IPS-18c (cell line): ENCODE data around the gene AK9.
"Not testable (repeated sequence)": the region's sequence is repeated elsewhere in the genome, so short reads cannot be mapped to it uniquely, and the experiment has no call there.

Experiments
- H3K4me3 ChIP-seq: 2 replicates; pipeline ENCODE4 v1.7.0; 2013; ENCODE audit warnings: low read depth, mild to moderate bottlenecking, low read length, moderate library complexity; ENCODE audit not compliant: insufficient read depth
- H3K9me3 ChIP-seq: one replicate; pipeline ENCODE4 v1.6.1; 2013; ENCODE audit warnings: mild to moderate bottlenecking, low read length, moderate library complexity; ENCODE audit not compliant: control insufficient read depth, insufficient read depth

The AK9 gene

DNA sequence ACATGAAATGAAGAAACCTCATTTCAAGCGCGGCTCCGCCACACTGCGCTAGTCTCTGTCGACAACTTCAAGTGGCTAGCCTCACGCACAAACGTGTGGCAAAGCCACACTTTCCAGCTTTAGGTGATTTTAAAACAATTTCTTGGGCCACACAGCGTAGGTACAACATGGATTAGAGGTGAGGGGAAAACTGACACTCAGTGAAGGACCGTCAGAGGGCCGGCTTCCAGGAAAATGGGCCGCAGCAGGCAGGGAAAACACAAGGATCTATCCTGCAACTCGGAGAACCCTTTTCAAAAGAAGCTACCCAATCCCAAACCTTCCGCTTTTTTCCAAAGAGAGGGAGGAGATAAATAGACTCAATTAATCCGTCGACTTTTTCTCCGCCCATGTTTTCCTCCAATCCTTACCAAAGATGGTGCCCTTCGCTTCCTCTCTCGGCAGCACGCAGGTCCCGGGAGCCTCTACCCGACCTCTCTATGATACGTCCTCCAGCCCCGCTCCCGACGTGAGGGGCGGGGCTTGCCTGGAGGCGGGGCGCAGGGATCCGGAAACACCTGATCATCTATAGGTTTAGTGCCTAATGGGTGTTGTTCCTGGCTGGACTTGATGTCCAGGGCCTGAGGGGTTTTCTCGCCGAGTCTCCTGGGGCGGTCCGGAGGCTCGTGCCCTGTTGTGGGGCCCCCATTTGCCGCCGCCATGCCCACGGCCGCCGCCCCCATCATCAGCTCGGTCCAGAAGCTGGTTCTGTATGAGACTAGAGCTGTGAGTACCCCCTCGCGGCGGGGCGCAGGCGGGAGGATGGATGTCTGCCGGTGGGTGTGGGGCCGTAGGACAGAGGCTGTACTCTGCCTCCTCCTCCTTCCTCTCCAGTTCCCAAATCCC is at the start of gene AK9, which contains the start of gene FIG4:
Gene AK9 (minus strand): TSS at position 466 of the 885 bp plus-strand sequence. CDS start 15,457 bp downstream, outside the sequence.
Gene FIG4 (plus strand): TSS at position 560 of the 885 bp plus-strand sequence. CDS start 140 bp downstream, at position 700.
- Histone ChIP-seq H3K9me3 (no peaks in the 10 kb centered on the region), H3K4me3 (peak within 1 kb of the TSS; percentile 79)

DNA sequence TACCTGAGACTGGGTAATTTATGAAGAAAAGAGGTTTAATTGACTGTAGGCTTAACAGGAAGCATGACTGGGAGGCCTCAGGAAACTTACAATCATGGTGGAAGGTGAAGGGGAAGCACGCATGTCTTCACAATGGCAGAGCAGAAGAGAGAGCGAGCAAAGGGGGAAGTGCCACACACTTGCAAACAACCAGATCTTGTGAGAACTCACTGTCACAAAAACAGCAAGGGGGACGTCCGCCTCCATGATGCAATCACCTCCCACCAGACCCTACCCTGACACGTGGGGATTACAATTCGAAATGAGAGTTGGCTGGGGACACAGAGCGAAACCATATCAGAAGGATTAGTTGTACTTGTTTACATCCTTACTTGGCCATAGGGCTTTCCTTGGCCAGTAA is 49.8 kb upstream of the AK9 start:
- no peaks in the 10 kb centered on the region for H3K9me3 ChIP-seq
- H3K4me3 ChIP-seq = no peak overlapping the region

GRCh38 chr6:109739686-109740085 is 48.7 kb upstream of the AK9 start:
- H3K9me3 ChIP-seq = no peaks in the 10 kb centered on the region
- H3K4me3 ChIP-seq = no peak overlapping the region

DNA sequence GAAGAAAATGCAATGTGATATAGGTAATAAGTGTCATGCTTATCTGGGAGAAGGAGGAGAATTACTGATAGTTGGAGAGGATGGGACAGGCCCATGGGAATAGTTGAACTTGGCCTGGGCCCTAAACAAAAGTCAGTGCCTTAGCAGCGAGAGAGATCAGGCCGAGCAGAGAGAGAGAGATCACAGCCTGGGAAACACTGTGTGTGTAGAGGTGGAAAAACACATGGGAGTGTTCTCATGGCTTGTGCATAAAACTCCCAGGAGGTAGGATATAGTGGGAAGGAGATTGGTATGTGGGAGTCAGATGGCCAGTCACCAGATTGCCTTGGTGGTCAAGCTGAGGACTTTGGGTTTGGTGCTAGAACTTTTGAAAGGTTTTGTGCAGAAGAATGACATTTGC is 47.7 kb upstream of the AK9 start:
- H3K4me3 ChIP-seq = no peak overlapping the region
- H3K9me3 ChIP-seq = no peaks in the 10 kb centered on the region

DNA sequence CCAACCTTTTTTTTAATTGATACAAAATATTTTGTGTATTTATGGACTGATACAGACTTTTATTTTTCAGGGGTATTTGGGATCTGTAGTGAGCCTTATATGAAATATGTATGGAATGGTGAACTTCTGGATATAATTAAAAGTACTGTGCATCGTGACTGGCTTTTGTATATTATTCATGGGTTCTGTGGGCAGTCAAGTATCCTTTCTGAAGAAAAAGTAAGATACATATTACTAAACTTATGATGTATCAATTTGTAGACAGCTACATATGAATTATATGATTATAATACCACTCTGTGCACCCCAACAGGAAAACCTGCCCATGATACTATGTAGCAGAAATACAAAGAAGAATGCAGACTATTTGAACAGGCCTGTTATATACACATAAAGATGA is 47.3 kb upstream of the AK9 start:
- H3K9me3 ChIP-seq = no peaks in the 10 kb centered on the region
- no peak overlapping the region for H3K4me3 ChIP-seq

GRCh38 chr6:109736273-109737025 is 45.4 kb upstream of the AK9 start:
- H3K4me3 ChIP-seq = no peak overlapping the region

DNA sequence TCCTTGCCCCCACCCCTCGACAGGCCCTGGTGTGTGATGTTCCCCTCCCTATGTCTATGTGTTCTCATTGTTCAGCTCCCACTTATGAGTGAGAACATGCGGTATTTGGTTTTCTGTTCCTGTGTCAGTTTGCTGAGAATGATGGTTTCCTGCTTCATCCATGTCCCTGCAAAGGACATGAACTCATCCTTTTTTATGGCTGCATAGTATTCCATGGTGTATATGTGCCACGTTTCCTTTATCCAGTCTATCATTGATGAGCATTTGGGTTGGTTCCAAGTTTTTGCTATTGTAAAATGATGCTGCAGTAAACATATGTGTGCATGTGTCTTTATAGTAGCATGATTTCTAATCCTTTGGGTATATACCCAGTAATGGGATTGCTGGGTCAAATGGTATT is 34.2 kb upstream of the AK9 start:
- H3K4me3 ChIP-seq = not testable (repeated sequence)

More at GRCh38 chr6:109736273-109737025, 45.4 kb upstream of the AK9 start:
- no peaks in the 10 kb centered on the region for H3K9me3 ChIP-seq

DNA sequence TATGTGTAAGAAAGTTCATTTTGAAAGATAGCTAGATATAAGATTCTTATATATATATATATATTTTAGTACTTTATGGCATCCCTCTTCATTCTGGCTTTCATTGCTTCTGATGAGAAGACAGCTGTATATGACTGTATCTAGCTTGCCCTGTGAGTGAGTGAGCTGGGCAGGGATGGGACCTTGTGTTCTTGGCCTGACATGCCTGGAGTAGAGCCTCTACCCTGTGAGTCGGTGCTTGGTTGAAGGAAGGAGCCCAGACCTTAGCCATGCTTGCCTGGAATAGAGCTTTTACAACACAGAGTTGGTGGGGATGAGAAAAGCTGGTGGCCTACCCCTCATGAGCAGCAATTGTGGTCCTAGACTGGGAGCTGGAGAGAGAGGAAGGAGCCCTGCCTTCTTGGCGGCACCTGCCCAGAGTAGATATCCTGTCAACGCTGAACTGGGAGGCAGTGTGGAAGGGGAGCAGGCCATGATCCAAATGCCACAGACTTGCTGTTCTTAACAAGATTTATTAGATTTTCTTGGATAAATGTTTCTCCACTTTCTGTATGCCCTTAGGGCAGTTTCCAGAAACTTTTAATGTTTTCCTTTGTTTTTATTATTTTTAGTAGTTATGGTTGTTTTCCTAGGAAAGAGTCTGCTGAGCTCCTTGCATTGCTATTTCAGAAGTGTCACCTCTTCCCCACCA is 31.7 kb upstream of the AK9 start:
- Histone ChIP-seq H3K9me3 (peaks cover 3% of the 10 kb centered on the region), H3K4me3 (no peak overlapping the region)

More for the DNA sequence above, 34.2 kb upstream of the AK9 start:
- H3K9me3 ChIP-seq = not testable (repeated sequence)

- H3K4me3 ChIP-seq = no peak overlapping the region
- H3K9me3 ChIP-seq = peaks cover 3% of the 10 kb centered on the region
These were observed 31.0 kb upstream of the AK9 start for GRCh38 chr6:109722011-109722410.

- no peak overlapping the region for H3K4me3 ChIP-seq
- H3K9me3 ChIP-seq = peaks cover 3% of the 10 kb centered on the region
These were observed 29.3 kb upstream of the AK9 start for GRCh38 chr6:109720311-109720710.

GRCh38 chr6:109718991-109719390 is 28.0 kb upstream of the AK9 start:
- H3K4me3 ChIP-seq = no peak overlapping the region

GRCh38 chr6:109717971-109718370 is 27.0 kb upstream of the AK9 start:
- no peak overlapping the region for H3K4me3 ChIP-seq

More at GRCh38 chr6:109718991-109719390, 28.0 kb upstream of the AK9 start:
- H3K9me3 ChIP-seq = no peaks in the 10 kb centered on the region

DNA sequence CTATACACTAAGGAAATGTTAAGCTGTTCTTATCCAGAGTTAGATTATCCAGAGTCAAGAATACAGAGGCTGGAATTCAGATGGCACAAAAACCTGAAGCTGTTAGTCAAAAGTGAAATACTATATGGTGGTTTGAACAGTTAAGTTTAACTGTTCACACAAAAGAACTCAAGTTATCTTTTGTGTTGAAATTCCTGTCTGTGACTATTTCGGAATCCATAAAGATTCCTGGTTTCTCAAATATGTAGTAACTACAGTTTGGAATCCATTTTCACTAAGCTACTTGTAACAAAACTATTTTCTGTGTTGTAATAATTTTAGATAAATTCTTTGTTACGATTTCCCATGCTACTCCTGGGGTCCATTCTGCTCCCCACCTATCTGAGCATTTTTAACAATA is 24.6 kb upstream of the AK9 start:
- no peak overlapping the region for H3K4me3 ChIP-seq
- no peaks in the 10 kb centered on the region for H3K9me3 ChIP-seq

More at GRCh38 chr6:109717971-109718370, 27.0 kb upstream of the AK9 start:
- H3K9me3 ChIP-seq = no peaks in the 10 kb centered on the region

DNA sequence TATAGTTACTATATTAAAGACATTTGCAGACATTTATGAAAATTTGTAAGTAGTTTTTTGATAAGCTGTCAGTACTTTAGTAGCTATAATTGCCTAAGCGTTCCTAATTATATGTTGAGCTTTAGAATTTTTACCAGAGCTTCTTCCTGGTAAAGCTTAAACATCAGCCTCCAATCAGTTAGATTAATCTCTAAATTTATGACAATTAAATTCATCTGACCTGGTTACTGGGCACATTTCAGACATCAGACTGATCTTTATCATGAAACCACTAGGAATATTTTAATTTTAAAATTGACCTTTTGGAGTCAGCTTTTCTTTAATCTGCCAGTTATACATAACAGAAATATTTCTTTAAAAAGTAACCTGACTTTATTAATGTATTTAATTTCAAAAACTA is 23.6 kb upstream of the AK9 start:
- H3K9me3 ChIP-seq = no peaks in the 10 kb centered on the region
- no peak overlapping the region for H3K4me3 ChIP-seq

DNA sequence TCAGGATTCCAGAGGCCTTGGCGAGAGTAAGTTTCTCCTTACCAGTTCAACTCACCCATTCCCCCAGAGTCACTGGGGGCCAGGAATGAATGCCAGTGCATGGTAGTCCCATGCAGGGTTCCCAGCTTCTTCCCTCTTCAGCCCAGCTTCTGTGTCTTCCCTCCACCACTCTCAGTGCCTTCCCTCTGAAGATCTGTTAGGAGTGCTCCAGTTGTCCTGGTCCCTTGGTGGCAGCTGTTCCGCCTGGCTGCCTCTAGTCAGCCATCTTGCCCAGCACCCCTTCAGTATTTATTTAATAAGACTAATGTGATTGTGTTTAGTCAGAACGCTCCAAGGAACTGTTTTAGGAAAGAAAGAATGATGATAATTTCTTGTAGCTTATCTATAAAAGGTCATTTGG is 23.2 kb upstream of the AK9 start:
- Histone ChIP-seq H3K9me3 (no peaks in the 10 kb centered on the region), H3K4me3 (no peak overlapping the region)

- no peak overlapping the region for H3K4me3 ChIP-seq
- no peaks in the 10 kb centered on the region for H3K9me3 ChIP-seq
These were observed 22.1 kb upstream of the AK9 start for GRCh38 chr6:109713097-109713496.

DNA sequence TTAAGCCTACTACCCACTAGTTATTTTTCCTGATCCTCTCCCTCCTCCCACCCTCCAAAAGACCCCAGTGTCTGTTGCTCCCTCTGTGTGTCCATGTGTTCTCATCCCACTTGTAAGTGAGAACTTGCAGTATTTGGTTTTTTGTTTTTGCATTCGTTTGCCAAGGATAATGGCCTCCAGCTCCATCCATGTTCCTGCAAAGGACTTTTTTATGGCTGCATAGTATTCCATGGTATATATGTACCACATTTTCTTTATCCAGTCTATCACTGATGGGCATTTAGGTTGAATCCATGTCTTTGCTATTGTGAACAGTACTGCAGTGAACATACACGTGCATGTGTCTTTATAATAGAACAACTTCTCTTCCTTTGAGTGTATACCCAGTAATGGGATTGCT is 17.1 kb upstream of the AK9 start:
- not testable (repeated sequence) for H3K9me3 ChIP-seq, H3K4me3 ChIP-seq
